ENCODE measurements around the gene BCL3.

The BCL3 gene

DNA sequence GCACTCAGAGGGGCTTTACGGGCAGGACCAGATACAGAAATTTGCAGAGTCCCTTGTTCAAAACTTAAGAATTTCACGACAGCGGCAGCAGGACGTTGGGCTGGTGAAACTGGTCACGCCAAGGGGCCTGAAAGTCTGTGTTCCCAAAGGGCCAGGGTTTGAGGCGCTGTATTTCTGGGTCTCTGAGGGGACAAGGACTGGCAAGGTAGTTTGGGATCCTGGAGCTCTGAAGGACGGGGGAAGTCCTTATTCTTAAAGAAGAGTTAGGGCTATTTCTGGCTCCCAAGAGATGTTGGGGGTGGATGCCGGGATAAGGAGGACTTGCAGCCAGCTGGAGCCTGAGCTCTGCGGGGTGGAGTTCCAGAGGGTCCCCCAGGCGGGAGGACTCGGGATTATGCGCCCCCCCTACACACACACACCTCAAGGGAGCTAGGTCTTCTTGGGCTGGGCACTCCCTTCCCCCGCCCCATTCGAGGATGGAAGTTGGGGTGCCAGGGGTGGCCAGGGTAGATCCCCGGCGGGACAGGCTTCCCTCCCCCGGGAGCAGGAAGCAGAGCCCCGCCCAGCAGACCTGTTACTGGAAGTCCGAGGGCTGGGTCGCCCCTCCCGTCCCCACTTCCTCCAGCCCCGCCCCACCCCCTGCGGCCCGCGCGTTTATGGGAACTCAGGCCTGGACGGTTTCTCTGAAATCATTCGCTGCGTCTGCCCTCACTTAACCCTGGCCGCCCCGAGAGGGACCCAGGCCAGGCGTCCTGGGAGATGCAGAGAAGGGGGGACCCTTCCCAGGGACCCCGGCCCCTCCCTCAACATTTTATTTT lies 5.6 kb downstream of the BCL3 start:
- TF ChIP-seq, protein P1, sequence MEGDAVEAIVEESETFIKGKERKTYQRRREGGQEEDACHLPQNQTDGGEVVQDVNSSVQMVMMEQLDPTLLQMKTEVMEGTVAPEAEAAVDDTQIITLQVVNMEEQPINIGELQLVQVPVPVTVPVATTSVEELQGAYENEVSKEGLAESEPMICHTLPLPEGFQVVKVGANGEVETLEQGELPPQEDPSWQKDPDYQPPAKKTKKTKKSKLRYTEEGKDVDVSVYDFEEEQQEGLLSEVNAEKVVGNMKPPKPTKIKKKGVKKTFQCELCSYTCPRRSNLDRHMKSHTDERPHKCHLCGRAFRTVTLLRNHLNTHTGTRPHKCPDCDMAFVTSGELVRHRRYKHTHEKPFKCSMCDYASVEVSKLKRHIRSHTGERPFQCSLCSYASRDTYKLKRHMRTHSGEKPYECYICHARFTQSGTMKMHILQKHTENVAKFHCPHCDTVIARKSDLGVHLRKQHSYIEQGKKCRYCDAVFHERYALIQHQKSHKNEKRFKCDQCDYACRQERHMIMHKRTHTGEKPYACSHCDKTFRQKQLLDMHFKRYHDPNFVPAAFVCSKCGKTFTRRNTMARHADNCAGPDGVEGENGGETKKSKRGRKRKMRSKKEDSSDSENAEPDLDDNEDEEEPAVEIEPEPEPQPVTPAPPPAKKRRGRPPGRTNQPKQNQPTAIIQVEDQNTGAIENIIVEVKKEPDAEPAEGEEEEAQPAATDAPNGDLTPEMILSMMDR (conservative IDR thresholded peaks at IDR 0.05; ENCODE audit: low read length), result no peak
- peak; percentile 86 for DNase-seq (ENCODE audit: low read depth)
- H3K4me3 ChIP-seq (ENCODE audit: low read length), result peak overlapping the region; percentile 62

DNA sequence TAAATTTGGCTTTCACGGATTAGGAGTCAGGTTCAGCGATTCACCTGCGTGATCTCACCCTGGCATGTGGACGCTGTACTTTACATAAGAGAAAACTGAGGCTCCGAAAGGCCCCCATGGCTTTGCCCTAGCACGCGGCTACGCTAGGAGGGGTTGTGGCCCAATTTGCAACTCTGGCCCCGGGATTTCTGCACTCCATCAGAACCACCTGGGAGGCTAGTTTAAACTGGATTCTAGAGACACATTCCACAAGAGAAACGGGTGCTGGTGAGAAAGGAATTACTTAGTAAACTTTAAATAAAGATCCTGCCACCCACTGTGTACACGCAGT lies 6.2 kb downstream of the BCL3 start:
- no peak for DNase-seq (ENCODE audit: low read depth)
- TF ChIP-seq, protein P1 (conservative IDR thresholded peaks at IDR 0.05; ENCODE audit: low read length), result no peak
- H3K4me3 ChIP-seq (ENCODE audit: low read length), result peak overlapping the region; percentile 38

DNA sequence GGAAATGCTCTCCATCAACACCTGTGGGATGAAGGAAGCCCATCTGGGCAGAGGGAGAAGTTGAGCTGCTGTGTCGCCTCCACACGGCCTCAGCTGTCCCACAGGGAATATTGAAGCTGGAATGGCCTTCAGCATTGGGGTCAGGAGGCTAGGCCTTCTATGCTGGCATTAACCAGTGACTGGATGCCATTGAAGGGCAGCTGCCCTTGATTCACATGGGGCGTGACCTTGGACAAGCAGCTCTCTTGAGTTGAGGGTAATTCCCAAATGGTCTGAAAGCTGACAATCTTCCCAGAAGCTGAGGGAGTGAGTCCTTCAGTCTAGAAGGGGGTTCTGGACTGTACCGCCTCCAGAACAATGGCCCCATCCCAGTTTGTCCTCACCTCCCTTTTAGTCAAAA lies 6.7 kb downstream of the BCL3 start:
- H3K4me3 ChIP-seq (ENCODE audit: low read length), result no peak overlapping the region
- no peak for DNase-seq (ENCODE audit: low read depth)

DNA sequence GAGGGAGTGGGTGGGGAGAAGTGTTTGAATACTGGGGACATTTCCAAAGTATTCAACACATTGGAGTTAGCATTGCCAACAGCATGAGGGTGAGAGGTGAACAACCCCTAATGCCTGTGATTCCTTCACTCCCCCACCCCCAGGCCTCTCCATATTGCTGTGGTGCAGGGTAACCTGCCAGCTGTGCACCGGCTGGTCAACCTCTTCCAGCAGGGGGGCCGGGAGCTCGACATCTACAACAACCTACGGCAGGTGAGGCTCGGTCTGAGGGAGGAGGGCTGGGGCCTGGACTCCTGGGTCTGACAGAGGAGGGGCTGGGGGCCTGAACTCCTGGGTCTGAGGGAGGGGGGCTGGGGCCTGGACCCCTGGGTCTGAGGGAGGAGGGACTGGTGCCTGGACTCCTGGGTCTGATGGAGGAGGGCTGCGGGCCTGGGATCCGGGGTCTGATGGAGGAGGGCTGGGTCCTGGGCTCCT lies 7.6 kb downstream of the BCL3 start:
- TF ChIP-seq, protein P1 (conservative IDR thresholded peaks at IDR 0.05; ENCODE audit: low read length), result no peak
- no peak for DNase-seq (ENCODE audit: low read depth)
- H3K4me3 ChIP-seq (ENCODE audit: low read length), result no peak overlapping the region

More for the DNA sequence above, 6.7 kb downstream of the BCL3 start:
- TF ChIP-seq, protein P1 (conservative IDR thresholded peaks at IDR 0.05; ENCODE audit: low read length), result no peak

DNA sequence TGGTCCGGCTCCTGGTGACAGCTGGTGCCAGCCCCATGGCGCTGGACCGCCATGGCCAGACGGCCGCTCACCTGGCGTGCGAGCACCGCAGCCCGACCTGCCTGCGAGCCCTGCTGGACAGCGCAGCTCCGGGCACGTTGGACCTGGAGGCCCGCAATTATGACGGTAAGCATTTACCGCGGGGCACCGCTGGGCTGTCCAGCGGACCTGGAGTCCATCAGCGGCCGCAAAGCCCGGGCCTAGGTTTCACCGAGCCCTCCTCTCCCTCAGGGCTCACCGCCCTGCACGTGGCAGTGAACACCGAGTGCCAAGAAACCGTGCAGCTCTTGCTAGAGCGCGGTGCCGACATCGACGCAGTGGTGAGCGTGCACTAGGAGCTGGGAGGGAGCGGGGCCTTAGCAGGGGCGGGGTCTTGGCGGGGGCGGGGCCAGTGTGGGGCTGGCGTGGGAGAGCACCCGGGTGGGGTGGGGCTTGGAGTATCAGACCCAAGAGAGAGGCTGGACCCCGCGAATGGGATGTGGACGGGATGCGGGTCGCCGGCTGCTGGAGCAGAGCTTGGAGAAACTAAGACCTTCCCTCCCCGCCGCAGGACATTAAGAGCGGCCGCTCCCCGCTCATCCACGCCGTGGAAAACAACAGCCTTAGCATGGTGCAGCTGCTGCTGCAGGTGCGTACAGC lies 8.7 kb downstream of the BCL3 start:
- TF ChIP-seq, protein P1 (conservative IDR thresholded peaks at IDR 0.05; ENCODE audit: low read length), result no peak
- peak; percentile 65 for DNase-seq (ENCODE audit: low read depth)
- peak overlapping the region; percentile 55 for H3K4me3 ChIP-seq (ENCODE audit: low read length)

DNA sequence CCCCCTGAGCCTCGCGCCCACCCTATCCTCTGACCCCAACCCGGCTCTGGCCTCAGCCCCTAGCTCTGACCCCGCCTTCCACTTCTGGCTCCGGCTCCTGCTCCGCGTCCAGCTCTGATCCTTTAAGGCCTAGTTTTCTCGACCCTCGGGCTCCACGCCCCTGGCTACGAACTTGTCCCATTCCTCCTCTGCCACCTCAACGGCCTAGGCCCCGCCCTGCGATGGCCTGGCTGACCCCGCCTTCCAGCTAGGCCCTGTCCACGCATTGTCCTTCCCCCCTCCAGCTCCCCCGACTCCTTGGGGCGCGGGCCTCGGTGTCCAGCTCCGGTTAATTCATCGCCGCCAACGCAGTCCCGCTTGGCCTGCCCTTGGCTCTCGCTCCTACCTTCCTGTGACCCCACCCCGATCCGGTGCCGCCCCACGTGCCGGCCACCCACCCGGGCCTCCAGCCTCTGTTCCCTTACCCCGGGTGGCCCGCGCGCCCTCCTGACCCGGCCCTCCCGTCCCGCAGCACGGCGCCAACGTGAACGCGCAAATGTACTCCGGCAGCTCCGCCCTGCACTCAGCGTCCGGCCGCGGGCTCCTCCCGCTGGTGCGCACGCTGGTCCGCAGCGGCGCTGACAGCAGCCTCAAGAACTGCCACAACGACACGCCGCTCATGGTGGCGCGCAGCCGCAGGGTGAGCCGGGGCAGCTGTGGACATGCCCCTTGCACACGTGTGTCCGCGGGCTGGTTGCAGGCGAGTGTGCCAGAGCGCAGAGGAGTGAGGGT lies 9.4 kb downstream of the BCL3 start:
- H3K4me3 ChIP-seq (ENCODE audit: low read length), result peak overlapping the region; percentile 55
- DNase-seq (ENCODE audit: low read depth), result peak; percentile 53
- TF ChIP-seq, protein P1 (conservative IDR thresholded peaks at IDR 0.05; ENCODE audit: low read length), result no peak

Data from AG10803 (cell line).